ENCODE measurements around the gene CCDC106.

Gene CCDC106

DNA sequence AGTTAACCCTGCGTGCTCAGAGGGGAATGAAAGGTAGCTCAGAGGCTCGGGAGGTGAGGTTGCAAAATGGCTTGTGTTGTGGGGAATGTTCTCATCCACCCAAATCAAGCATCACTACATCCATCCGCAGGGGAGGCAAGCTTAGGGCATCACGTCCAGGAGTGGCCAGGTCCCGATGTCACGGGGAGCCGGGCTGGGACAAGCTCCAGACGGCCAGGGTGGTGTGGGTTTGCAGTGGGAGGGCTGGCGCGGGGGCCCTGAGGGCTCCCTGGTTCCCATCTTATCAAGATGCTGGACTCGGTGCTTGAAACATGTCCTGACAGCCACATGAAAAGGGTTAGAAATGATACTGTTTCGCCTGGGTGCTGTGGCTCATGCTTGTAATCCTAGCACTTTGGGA, 52.8 kb downstream of the CCDC106 start:
- DNase-seq = no peak

DNA sequence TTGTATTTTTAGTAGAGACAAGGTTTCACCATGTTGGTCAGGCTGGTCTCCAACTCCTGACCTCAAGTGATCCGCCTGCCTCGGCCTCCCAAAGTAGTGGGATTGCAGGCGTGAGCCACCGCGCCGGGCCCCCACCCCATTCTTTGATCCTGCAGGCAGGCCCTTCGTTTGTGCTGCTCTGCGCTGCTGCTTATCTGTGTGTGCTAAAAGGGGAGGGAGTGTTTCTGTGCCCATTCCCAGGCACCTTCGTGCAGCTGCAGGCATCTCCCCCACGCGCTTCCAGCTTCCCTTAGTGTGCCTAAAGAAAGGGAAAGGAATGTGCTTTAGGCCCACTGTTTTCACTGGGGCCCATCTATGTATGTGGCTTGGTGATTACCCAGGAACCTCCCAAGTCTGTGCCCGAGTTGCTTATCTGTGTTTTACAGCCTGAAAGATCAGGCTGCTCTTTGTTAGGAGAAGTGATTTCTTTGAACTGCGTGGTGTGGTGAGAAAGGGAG, 54.2 kb downstream of the CCDC106 start:
- no peak for DNase-seq

Measured in NCI-H748 treated with DMSO at 0.1 percent for 48 hours (cell line).